Panc1 (cell line): ENCODE measurements around the gene TANGO2.

Experiments
- POLR2AphosphoS5 ChIP-seq: IDR thresholded peaks from 2 replicates; pipeline ENCODE4 v1.6.1; 2012; ENCODE audit warnings: mild to moderate bottlenecking, low read depth, low read length, moderate library complexity
- REST ChIP-seq, 2 experiments: IDR thresholded peaks; 2 replicates each; pipeline ENCODE4 v1.6.1; 2011 to 2012; ENCODE audit warnings: low read depth in 2 of 2, control low read depth in 1 of 2, low read length in 1 of 2, mild to moderate bottlenecking in 1 of 2, moderate library complexity in 1 of 2; ENCODE audit not compliant: insufficient read depth in 1 of 2
- SIN3A ChIP-seq: IDR thresholded peaks from 2 replicates; pipeline ENCODE4 v1.6.1; 2012; ENCODE audit warnings: low read depth, mild to moderate bottlenecking, low read length, moderate library complexity, borderline replicate concordance; ENCODE audit not compliant: insufficient read depth
- TF ChIP-seq, protein P1 (sequence below): fragments of 450-650 bp; IDR thresholded peaks from 2 replicates; pipeline ENCODE4 v1.5.1; 2017; ENCODE audit warnings: mild to moderate bottlenecking

DNA sequence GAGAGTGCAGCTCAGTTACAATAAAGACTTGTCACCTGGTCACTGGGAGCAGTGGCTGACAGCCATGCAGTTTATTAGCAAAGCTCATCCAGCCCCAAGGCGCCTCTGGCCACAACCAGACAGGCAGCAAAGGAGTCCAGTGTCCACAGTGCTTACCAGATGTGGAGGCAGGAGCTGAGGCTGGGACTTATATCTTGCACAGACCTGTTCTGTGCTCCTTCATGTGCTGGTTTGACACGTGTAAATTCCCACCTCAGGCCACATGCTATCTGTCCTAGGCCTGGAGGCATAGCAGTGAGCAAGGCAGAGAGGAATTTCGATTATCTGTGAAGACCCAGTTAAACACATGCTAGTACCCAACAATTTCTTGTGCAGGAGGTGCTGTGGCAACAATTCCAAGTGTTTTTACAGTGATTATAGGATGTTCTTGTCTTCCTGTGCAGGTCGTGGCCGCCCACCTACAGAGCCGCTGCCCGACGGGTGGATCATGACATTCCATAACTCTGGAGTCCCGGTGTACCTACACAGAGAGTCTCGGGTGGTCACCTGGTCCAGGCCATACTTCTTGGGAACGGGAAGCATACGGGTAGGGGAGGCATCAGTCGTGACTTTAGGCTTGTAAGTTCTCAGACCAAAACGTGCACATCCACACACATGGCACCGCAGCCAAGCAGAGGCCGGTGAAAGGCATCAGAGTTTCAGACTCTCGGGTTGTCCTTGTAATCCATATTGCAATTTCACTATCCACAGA lies 68.5 kb downstream of the TANGO2 start:
- TF ChIP-seq, protein P1, sequence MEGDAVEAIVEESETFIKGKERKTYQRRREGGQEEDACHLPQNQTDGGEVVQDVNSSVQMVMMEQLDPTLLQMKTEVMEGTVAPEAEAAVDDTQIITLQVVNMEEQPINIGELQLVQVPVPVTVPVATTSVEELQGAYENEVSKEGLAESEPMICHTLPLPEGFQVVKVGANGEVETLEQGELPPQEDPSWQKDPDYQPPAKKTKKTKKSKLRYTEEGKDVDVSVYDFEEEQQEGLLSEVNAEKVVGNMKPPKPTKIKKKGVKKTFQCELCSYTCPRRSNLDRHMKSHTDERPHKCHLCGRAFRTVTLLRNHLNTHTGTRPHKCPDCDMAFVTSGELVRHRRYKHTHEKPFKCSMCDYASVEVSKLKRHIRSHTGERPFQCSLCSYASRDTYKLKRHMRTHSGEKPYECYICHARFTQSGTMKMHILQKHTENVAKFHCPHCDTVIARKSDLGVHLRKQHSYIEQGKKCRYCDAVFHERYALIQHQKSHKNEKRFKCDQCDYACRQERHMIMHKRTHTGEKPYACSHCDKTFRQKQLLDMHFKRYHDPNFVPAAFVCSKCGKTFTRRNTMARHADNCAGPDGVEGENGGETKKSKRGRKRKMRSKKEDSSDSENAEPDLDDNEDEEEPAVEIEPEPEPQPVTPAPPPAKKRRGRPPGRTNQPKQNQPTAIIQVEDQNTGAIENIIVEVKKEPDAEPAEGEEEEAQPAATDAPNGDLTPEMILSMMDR, result no peak
- no peak for TF ChIP-seq POLR2AphosphoS5
- no peak for TF ChIP-seq REST (IDR thresholded peaks at IDR 0.05; ENCODE audit: insufficient read depth in 1 of 2, low read depth in 2 of 2, low read length in 1 of 2)
- TF ChIP-seq SIN3A, result no peak
